HG03521 (cell line): ENCODE results near the gene IDH3A.

ENCODE experiments used
- ATAC-seq: cut with Tn5 transposase; IDR thresholded peaks from one replicate; pipeline ENCODE4 v1.9.1; 2021; ENCODE audit warnings: mild to moderate bottlenecking, moderate library complexity; ENCODE audit not compliant: unreplicated experiment

The IDH3A gene

GRCh38 chr15:78164010-78164409 lies 14.8 kb downstream of the IDH3A start:
- ATAC-seq, result no peak

GRCh38 chr15:78167227-78167888 lies 18.2 kb downstream of the IDH3A start:
- peak; percentile 65 for ATAC-seq

GRCh38 chr15:78168608-78169007 lies 19.4 kb downstream of the IDH3A start:
- no peak for ATAC-seq

GRCh38 chr15:78170848-78171773 lies 21.9 kb downstream of the IDH3A start:
- ATAC-seq, result peak; percentile 52

- no peak for ATAC-seq
Measured at GRCh38 chr15:78171864-78172472, 22.8 kb downstream of the IDH3A start.

- no peak for ATAC-seq
Measured at GRCh38 chr15:78174401-78174800, 25.2 kb downstream of the IDH3A start.

- ATAC-seq, result no peak
Measured at GRCh38 chr15:78175330-78175729, 26.2 kb downstream of the IDH3A start.

GRCh38 chr15:78177447-78177873 lies 28.3 kb downstream of the IDH3A start:
- ATAC-seq, result no peak

- ATAC-seq, result no peak
Measured at GRCh38 chr15:78178064-78178463, 28.9 kb downstream of the IDH3A start.

- no peak for ATAC-seq
Measured at GRCh38 chr15:78179286-78179840, 30.2 kb downstream of the IDH3A start.

GRCh38 chr15:78179906-78180305 lies 30.7 kb downstream of the IDH3A start:
- ATAC-seq, result no peak

GRCh38 chr15:78182336-78182700 lies 33.2 kb downstream of the IDH3A start:
- no peak for ATAC-seq

GRCh38 chr15:78182821-78183220 lies 33.7 kb downstream of the IDH3A start:
- ATAC-seq, result no peak

- no peak for ATAC-seq
Measured at GRCh38 chr15:78192826-78193594, 43.8 kb downstream of the IDH3A start.

GRCh38 chr15:78193731-78194567 lies 44.8 kb downstream of the IDH3A start:
- no peak for ATAC-seq

GRCh38 chr15:78194568-78194925 lies 45.4 kb downstream of the IDH3A start:
- ATAC-seq, result no peak

GRCh38 chr15:78195735-78196201 lies 46.6 kb downstream of the IDH3A start:
- no peak for ATAC-seq

- ATAC-seq, result no peak
Measured at GRCh38 chr15:78197632-78198031, 48.5 kb downstream of the IDH3A start.

GRCh38 chr15:78200276-78200930 lies 51.2 kb downstream of the IDH3A start:
- no peak for ATAC-seq
